H1 (cell line): ENCODE measurements around the gene AHI1. TPM values are rescaled to one million over a fixed set of nuclear protein-coding genes. Genes with fewer than 3 reads are reported as not detected.

ENCODE experiments used
- CTCF ChIA-PET: fragments of 300-600 bp; sonication (Branson Sonifier 250); formaldehyde crosslinking; loops from one replicate; lab custom pipeline; 2021; ENCODE audit not compliant: partially characterized antibody; lab: Charles Lee
- POLR2A ChIA-PET: fragments of 300-600 bp; sonication (Branson Sonifier 250); formaldehyde crosslinking; loops from one replicate; lab custom pipeline; 2021; ENCODE audit warnings: inconsistent platforms; ENCODE audit not compliant: partially characterized antibody; lab: Charles Lee
- DNase-seq, 2 experiments: peaks; one replicate each; pipeline versions ENCODE4 v3.0.0 to v3.0.0-alpha.2; 2010 to 2022; ENCODE audit warnings: low spot score in 2 of 2, low read depth in 1 of 2, mixed read lengths in 1 of 2
- FAIRE-seq: peaks from 2 replicates; lab custom pipeline; 2011; peaks lifted over from hg19 to GRCh38; lab: Jason Lieb, UNC
- H2AFZ ChIP-seq: 2 replicates; pipeline ENCODE4 v1.8.1; 2012; ENCODE audit warnings: low read length, inconsistent platforms
- H2AK5ac ChIP-seq: 2 replicates; pipeline ENCODE4 v1.6.1; 2013; ENCODE audit warnings: low read depth, low read length
- H2BK120ac ChIP-seq: replicated peaks from 2 replicates; pipeline ENCODE3; 2013; ENCODE audit warnings: low read depth, low read length, inconsistent platforms
- H2BK12ac ChIP-seq: 2 replicates; pipeline ENCODE4 v1.6.1; 2013; ENCODE audit warnings: low read depth, low read length
- H2BK15ac ChIP-seq: 2 replicates; pipeline ENCODE4 v1.6.1; 2013; ENCODE audit warnings: low read length
- H2BK20ac ChIP-seq: 2 replicates; pipeline ENCODE4 v1.6.1; 2013; ENCODE audit warnings: low read length
- H2BK5ac ChIP-seq: 2 replicates; pipeline ENCODE4 v1.6.1; 2013; ENCODE audit warnings: low read depth, low read length
- H3K14ac ChIP-seq: 2 replicates; pipeline ENCODE4 v1.6.1; 2013; ENCODE audit warnings: inconsistent platforms; ENCODE audit not compliant: insufficient read length
- H3K18ac ChIP-seq: 2 replicates; pipeline ENCODE4 v1.6.1; 2013; ENCODE audit warnings: low read length; ENCODE audit errors: extremely low read depth
- H3K23ac ChIP-seq: 2 replicates; pipeline ENCODE4 v1.6.1; 2013; ENCODE audit warnings: inconsistent platforms; ENCODE audit not compliant: insufficient read length
- H3K23me2 ChIP-seq: 2 replicates; pipeline ENCODE4 v1.6.1; 2013; ENCODE audit warnings: low read depth, low read length
- H3K27ac ChIP-seq: 2 replicates; pipeline ENCODE4 v1.6.1; 2011; ENCODE audit warnings: low read depth, low read length, inconsistent platforms
- H3K27me3 ChIP-seq, 4 experiments: replicated peaks in 1 of 4; 1 replicate in 1 of 4; 2 replicates in 3 of 4; pipeline versions ENCODE4 v1.6.1 to v1.8.1; 2011 to 2013; ENCODE audit warnings: low read length in 3 of 4, mild to moderate bottlenecking in 3 of 4, inconsistent platforms in 2 of 4, mixed read lengths in 2 of 4, moderate library complexity in 1 of 4; ENCODE audit not compliant: control insufficient read depth in 3 of 4, insufficient read depth in 3 of 4; ENCODE audit errors: extremely low read depth in 1 of 4
- H3K36me3 ChIP-seq, 4 experiments: 2 replicates each; pipeline versions ENCODE4 v1.6.1 to v1.8.1; 2011 to 2013; ENCODE audit warnings: mild to moderate bottlenecking in 4 of 4, low read length in 3 of 4, moderate library complexity in 2 of 4, control low read depth in 1 of 4, inconsistent platforms in 1 of 4; ENCODE audit not compliant: insufficient read depth in 4 of 4, control insufficient read depth in 2 of 4
- H3K4ac ChIP-seq: replicated peaks from 2 replicates; pipeline ENCODE3; 2013; ENCODE audit warnings: low read length, low read depth, mixed read lengths, inconsistent platforms; ENCODE audit not compliant: insufficient read length
- H3K4me1 ChIP-seq, 4 experiments: replicated peaks in 1 of 4; 1 replicate in 1 of 4; 2 replicates in 3 of 4; pipeline versions ENCODE4 v1.6.1 to v1.8.1; 2011 to 2013; ENCODE audit warnings: low read length in 3 of 4, inconsistent platforms in 2 of 4, mixed read lengths in 1 of 4; ENCODE audit not compliant: insufficient read depth in 4 of 4, control insufficient read depth in 3 of 4
- H3K4me2 ChIP-seq, 2 experiments: 2 replicates each; pipeline versions ENCODE4 v1.6.1 to v1.8.1; 2011 to 2013; ENCODE audit warnings: low read depth in 2 of 2, low read length in 2 of 2, control low read depth in 1 of 2, inconsistent platforms in 1 of 2, mild to moderate bottlenecking in 1 of 2; ENCODE audit not compliant: insufficient read depth in 1 of 2
- H3K4me3 ChIP-seq, 4 experiments: fragments of 200-600, 300-600 bp in 1 of 4; sonication (generic), shearing (Covaris generic), sonication (Bioruptor Twin) in 1 of 4; 2 replicates each; pipeline versions ENCODE4 v1.5.1 to v1.8.1; 2011 to 2016; ENCODE audit warnings: low read length in 4 of 4, low read depth in 3 of 4, control low read depth in 2 of 4, inconsistent platforms in 2 of 4, mild to moderate bottlenecking in 2 of 4, mixed read lengths in 1 of 4, moderate library complexity in 1 of 4; ENCODE audit not compliant: insufficient read depth in 2 of 4; ENCODE audit errors: extremely low read depth in 1 of 4
- H3K56ac ChIP-seq: replicated peaks from 2 replicates; pipeline ENCODE3; 2013; ENCODE audit warnings: low read depth, mild to moderate bottlenecking, mixed read lengths, low read length, inconsistent platforms; ENCODE audit not compliant: insufficient read length
- H3K79me1 ChIP-seq: 2 replicates; pipeline ENCODE4 v1.6.1; 2013; ENCODE audit warnings: low read depth, low read length, control low read depth
- H3K79me2 ChIP-seq, 2 experiments: 2 replicates each; pipeline versions ENCODE4 v1.6.1 to v1.8.1; 2012 to 2013; ENCODE audit warnings: low read length in 2 of 2, mild to moderate bottlenecking in 2 of 2, inconsistent platforms in 1 of 2; ENCODE audit not compliant: insufficient read depth in 2 of 2, control insufficient read depth in 1 of 2
- H3K9ac ChIP-seq, 4 experiments: replicated peaks in 1 of 4; 1 replicate in 1 of 4; 2 replicates in 3 of 4; pipeline versions ENCODE4 v1.6.1 to v1.8.1; 2011 to 2013; ENCODE audit warnings: low read depth in 3 of 4, low read length in 3 of 4, control low read depth in 2 of 4, mild to moderate bottlenecking in 2 of 4, moderate library complexity in 2 of 4, inconsistent platforms in 1 of 4; ENCODE audit errors: extremely low read depth in 1 of 4
- H3K9me3 ChIP-seq, 2 experiments: 2 replicates each; pipeline versions ENCODE4 v1.6.1 to v1.8.1; 2012 to 2013; ENCODE audit warnings: mild to moderate bottlenecking in 2 of 2, moderate library complexity in 2 of 2, control low read depth in 1 of 2, inconsistent platforms in 1 of 2, low read depth in 1 of 2, low read length in 1 of 2, mixed read lengths in 1 of 2; ENCODE audit not compliant: insufficient read depth in 2 of 2
- H4K20me1 ChIP-seq, 2 experiments: replicated peaks in 1 of 2; 2 replicates each; pipeline versions ENCODE3 to v1.8.1; 2011 to 2013; ENCODE audit warnings: inconsistent platforms in 2 of 2, low read length in 2 of 2, mild to moderate bottlenecking in 1 of 2; ENCODE audit not compliant: insufficient read depth in 2 of 2, control insufficient read depth in 1 of 2
- H4K5ac ChIP-seq: 2 replicates; pipeline ENCODE4 v1.6.1; 2013; ENCODE audit warnings: low read length, low read depth, mixed read lengths, inconsistent platforms; ENCODE audit not compliant: insufficient read length
- H4K8ac ChIP-seq: 2 replicates; pipeline ENCODE4 v1.8.0; 2013; ENCODE audit warnings: mild to moderate bottlenecking, moderate library complexity, low read length, inconsistent platforms; ENCODE audit not compliant: insufficient read depth; ENCODE audit errors: extremely low read depth
- H4K91ac ChIP-seq: replicated peaks from 2 replicates; pipeline ENCODE3; 2013; ENCODE audit warnings: low read length, mixed read lengths, inconsistent platforms; ENCODE audit not compliant: insufficient read length
- BACH1 ChIP-seq: IDR thresholded peaks from 2 replicates; pipeline ENCODE4 v1.6.1; 2012; ENCODE audit warnings: low read length, improper control_type of control experiment
- CEBPB ChIP-seq: IDR thresholded peaks from 2 replicates; pipeline ENCODE4 v1.6.1; 2012; ENCODE audit warnings: low read depth, low read length
- CTCF ChIP-seq, 3 experiments: IDR thresholded peaks; 1 replicate in 2 of 3; 2 replicates in 1 of 3; pipeline versions ENCODE4 v1.5.1 to v1.6.1; 2011; ENCODE audit warnings: low read length in 3 of 3, mild to moderate bottlenecking in 3 of 3, inconsistent platforms in 2 of 3, low read depth in 1 of 3, moderate library complexity in 1 of 3; ENCODE audit not compliant: insufficient read depth in 1 of 3; ENCODE audit errors: control extremely low read depth in 1 of 3
- HDAC6 ChIP-seq: IDR thresholded peaks from one replicate; pipeline ENCODE4 v1.7.1; 2012; ENCODE audit warnings: low read depth, mild to moderate bottlenecking, inconsistent platforms, low read length, moderate library complexity
- MAX ChIP-seq: IDR thresholded peaks from 2 replicates; pipeline ENCODE4 v1.6.1; 2012; ENCODE audit warnings: inconsistent platforms
- NANOG ChIP-seq: IDR thresholded peaks from 2 replicates; pipeline ENCODE4 v1.6.1; 2011; ENCODE audit warnings: low read length, low read depth, mild to moderate bottlenecking, inconsistent platforms; ENCODE audit not compliant: insufficient read depth, poor library complexity, severe bottlenecking
- SIRT6 ChIP-seq: IDR thresholded peaks from one replicate; pipeline ENCODE4 v1.7.1; 2012; ENCODE audit warnings: low read length, inconsistent platforms
- USF2 ChIP-seq: IDR thresholded peaks from 2 replicates; pipeline ENCODE4 v1.6.1; 2011; ENCODE audit warnings: low read length, improper control_type of control experiment
- WGBS, 2 experiments: shearing (Covaris generic) in 1 of 2; methylation state at CpG; one replicate each; pipeline versions ENCODE4 v1.1.6 to v1.1.7; 2013 to 2015; ENCODE audit warnings: low lambda C conversion rate in 2 of 2, mixed read lengths in 2 of 2, inconsistent platforms in 1 of 2, low coverage in 1 of 2, missing lambda C conversion rate in 1 of 2; ENCODE audit not compliant: insufficient replicate concordance in 2 of 2, insufficient coverage in 1 of 2, insufficient read length in 1 of 2; ENCODE audit errors: extremely low coverage in 1 of 2, missing lambda C conversion rate in 1 of 2; 5-methylcytosine and 5-hydroxymethylcytosine counted together
- polyA plus RNA-seq, 7 experiments: library from polyadenylated mRNA; depleted of rRNA in 3 of 7; stranded (reverse) in 5 of 7; unstranded in 2 of 7; fragments of >200 nt in 5 of 7; fragments of 200-250 nt in 2 of 7; gene quantifications; 1 replicate in 5 of 7; 2 replicates in 1 of 7; 4 replicates in 1 of 7; pipeline versions ENCODE4 v1.2.1 to v1.2.3, GENCODE V29; 2011 to 2013; ENCODE audit warnings: missing spikeins in 2 of 7, mixed read lengths in 2 of 7
- total RNA-seq: library from RNA; stranded (reverse); fragmentation: NEBNext Ultra II Directional; extraction: Animal tissue kit (Norgen Biotek cat#: 25700); gene quantifications from 2 replicates; pipeline ENCODE4 v1.2.1, GENCODE V29; 2021

The AHI1 gene
- total and polyA plus RNA-seq, 2 of the 8 experiments (the other 6 are each of a cell fraction or from before 2014, with no cell fraction given) = 4.2 to 19.6 TPM

GRCh38 chr6:135503703-135504475, 6.3 kb upstream of the AHI1 start:
- H3K36me3 ChIP-seq = no peaks in the 10 kb centered on the region
- no peak overlapping the region for H3K18ac ChIP-seq
- no peak overlapping the region for H2BK12ac ChIP-seq
- H4K5ac ChIP-seq = peak overlapping the region; percentile 54
- H3K4me3 ChIP-seq = no peak overlapping the region
- POLR2A ChIA-PET = interaction anchor here (1.0 kb wide), 1 partner anchor 8 kb away, joined by 3 read pairs; no protein-coding TSS in a partner anchor
- no peak overlapping the region for H3K4ac ChIP-seq
- peaks cover 0 to 5% (median 2%) of the 10 kb centered on the region in 4 experiments; a peak in 2 of 7 replicates for H3K4me1 ChIP-seq
- H2AFZ ChIP-seq = no peak overlapping the region
- H3K9me3 ChIP-seq = no peaks in the 10 kb centered on the region
- DNase-seq = no peak
- FAIRE-seq = peak; percentile 85
- H3K79me2 ChIP-seq = no peaks in the 10 kb centered on the region
- no peak overlapping the region for H3K56ac ChIP-seq
- no peak overlapping the region for H3K27ac ChIP-seq
- H2AK5ac ChIP-seq = no peak overlapping the region
- no peak overlapping the region for H2BK120ac ChIP-seq
- H4K20me1 ChIP-seq = no peaks in the 10 kb centered on the region
- CTCF ChIA-PET = interaction anchor here (0.6 to 1.1 kb wide), 2 partner anchors 9 to 37 kb away, joined by 3 to 4 read pairs; no protein-coding TSS in a partner anchor
- no peak overlapping the region for H4K91ac ChIP-seq
- H3K27me3 ChIP-seq = no peaks in the 10 kb centered on the region
- H2BK5ac ChIP-seq = no peak overlapping the region
- H3K4me2 ChIP-seq = peak overlapping the region in 1 of 2 experiments; percentile 39; a peak in 1 of 4 replicates
- no peaks in the 10 kb centered on the region for H3K79me1 ChIP-seq
- no peak overlapping the region for H3K14ac ChIP-seq
- WGBS, 2 experiments = 72% methylated on average over 6 of the region's 6 CpGs; no CpG with 5 or more reads in 1 of the 2 experiments
- no peak overlapping the region for H2BK15ac ChIP-seq
- H3K23me2 ChIP-seq = no peaks in the 10 kb centered on the region
- no peak overlapping the region for H3K9ac ChIP-seq
- H4K8ac ChIP-seq = no peak overlapping the region
- H2BK20ac ChIP-seq = no peak overlapping the region
- no peak overlapping the region for H3K23ac ChIP-seq
- TF ChIP-seq MAX = no peak
- TF ChIP-seq CTCF (IDR thresholded peaks at IDR 0.05; ENCODE audit: control extremely low read depth in 1 of 3, insufficient read depth in 1 of 3, low read depth in 1 of 3, low read length in 3 of 3) = no peak
- no peak for TF ChIP-seq USF2
- TF ChIP-seq HDAC6 = no peak
- TF ChIP-seq SIRT6 = no peak
- TF ChIP-seq NANOG = no peak
- no peak for TF ChIP-seq CEBPB
- TF ChIP-seq BACH1 = no peak
